Measurements from ENCODE around the gene C1D.
"Not testable (repeated sequence)": the region's sequence is repeated elsewhere in the genome, so short reads cannot be mapped to it uniquely, and the experiment has no call there.

The C1D gene

GRCh38 chr2:67997903-67998302 lies 64.9 kb downstream of the C1D start:
- DNase-seq: no peak

GRCh38 chr2:67997528-67997900 lies 65.3 kb downstream of the C1D start:
- no peak for DNase-seq

- no peak for DNase-seq
Observed at GRCh38 chr2:67996772-67997527, 65.9 kb downstream of the C1D start.

- no peak for DNase-seq
Observed at GRCh38 chr2:67994716-67995115, 68.1 kb downstream of the C1D start.

- DNase-seq: not testable (repeated sequence)
Observed at GRCh38 chr2:67994069-67994468, 68.7 kb downstream of the C1D start.

GRCh38 chr2:67993329-67993728 lies 69.5 kb downstream of the C1D start:
- DNase-seq: no peak

GRCh38 chr2:67991456-67991855 lies 71.3 kb downstream of the C1D start:
- no peak for DNase-seq

Measured in CD4-positive, alpha-beta T cell treated with Interleukin-4 for 4 hours (primary cell).